H1 (cell line): Measurements from ENCODE around the gene VWA3B. TPM values are rescaled to one million over a fixed set of nuclear protein-coding genes. Genes with fewer than 3 reads are reported as not detected.

Source experiments
- HDAC2 ChIP-seq, 2 experiments: fragments of 300-600 bp in 1 of 2; sonication (generic) in 1 of 2; IDR thresholded peaks; 2 replicates each; pipeline ENCODE4 v1.6.1; 2011 to 2012; ENCODE audit warnings: low read depth in 2 of 2, low read length in 2 of 2, mild to moderate bottlenecking in 2 of 2, moderate library complexity in 2 of 2, borderline replicate concordance in 1 of 2, inconsistent platforms in 1 of 2
- polyA plus RNA-seq, 7 experiments: library from polyadenylated mRNA; depleted of rRNA in 3 of 7; stranded (reverse) in 5 of 7; unstranded in 2 of 7; fragments of >200 nt in 5 of 7; fragments of 200-250 nt in 2 of 7; gene quantifications; 1 replicate in 5 of 7; 2 replicates in 1 of 7; 4 replicates in 1 of 7; pipeline versions ENCODE4 v1.2.1 to v1.2.3, GENCODE V29; 2011 to 2013; ENCODE audit warnings: missing spikeins in 2 of 7, mixed read lengths in 2 of 7
- total RNA-seq: library from RNA; stranded (reverse); fragmentation: NEBNext Ultra II Directional; extraction: Animal tissue kit (Norgen Biotek cat#: 25700); gene quantifications from 2 replicates; pipeline ENCODE4 v1.2.1, GENCODE V29; 2021

VWA3B gene
- total and polyA plus RNA-seq, 2 of the 8 experiments (the other 6 are each of a cell fraction or from before 2014, with no cell fraction given): not detected

GRCh38 chr2:98155716-98156115, 68.7 kb downstream of the VWA3B start (continued):
- no peak for TF ChIP-seq HDAC2 (IDR thresholded peaks at IDR 0.05; ENCODE audit: borderline replicate concordance in 1 of 2, low read depth in 2 of 2, low read length in 2 of 2)
